BE2C (cell line): ENCODE measurements around the gene ZSCAN25.
"Not testable (repeated sequence)": the region's sequence is repeated elsewhere in the genome, so short reads cannot be mapped to it uniquely, and the experiment has no call there.

Source experiments
- DNase-seq: peaks from one replicate; pipeline ENCODE4 v3.0.0-alpha.2; 2020
- H3K27me3 ChIP-seq: fragments of 250-450 bp; sonication (Bioruptor Pico); 2 replicates; pipeline ENCODE4 v1.5.1; 2020; ENCODE audit warnings: mild to moderate bottlenecking
- H3K36me3 ChIP-seq: fragments of 250-450 bp; sonication (Bioruptor Pico); 2 replicates; pipeline ENCODE4 v1.5.1; 2020; ENCODE audit warnings: mild to moderate bottlenecking
- H3K4me1 ChIP-seq: fragments of 250-450 bp; sonication (Bioruptor Pico); 2 replicates; pipeline ENCODE4 v1.5.1; 2020
- H3K4me3 ChIP-seq: 2 replicates; pipeline ENCODE4 v1.5.1; 2011; ENCODE audit warnings: low read depth, low read length
- H3K9me3 ChIP-seq: fragments of 250-450 bp; sonication (Bioruptor Pico); 2 replicates; pipeline ENCODE4 v1.5.1; 2020
- TF ChIP-seq, protein P1 (sequence below): IDR thresholded peaks from 2 replicates; pipeline ENCODE4 v1.5.1; 2012; ENCODE audit warnings: mild to moderate bottlenecking, low read depth, low read length

Gene ZSCAN25

DNA sequence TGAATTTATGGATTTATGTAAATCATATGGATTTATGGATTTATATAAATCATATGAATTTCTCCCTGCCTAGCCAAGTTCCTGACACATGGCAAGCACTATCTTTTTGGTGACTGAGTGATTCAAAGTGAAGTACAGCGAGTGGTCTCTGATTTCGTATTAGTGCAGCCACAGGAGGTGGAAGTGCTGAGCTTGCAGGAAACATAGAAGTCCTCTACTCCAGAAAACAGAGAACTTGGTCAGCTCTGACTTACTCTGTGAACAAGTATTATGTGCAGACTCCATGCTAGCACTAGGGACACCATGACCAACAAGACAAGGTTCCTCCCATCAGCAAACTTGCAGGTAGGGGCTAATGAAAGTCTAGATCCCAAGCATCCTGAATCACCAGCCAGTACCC is 34.5 kb downstream of the ZSCAN25 start:
- H3K9me3 ChIP-seq, result no peaks in the 10 kb centered on the region
- no peaks in the 10 kb centered on the region for H3K27me3 ChIP-seq
- H3K4me3 ChIP-seq, result no peak overlapping the region
- no peaks in the 10 kb centered on the region for H3K36me3 ChIP-seq
- H3K4me1 ChIP-seq, result no peaks in the 10 kb centered on the region
- TF ChIP-seq, protein P1, sequence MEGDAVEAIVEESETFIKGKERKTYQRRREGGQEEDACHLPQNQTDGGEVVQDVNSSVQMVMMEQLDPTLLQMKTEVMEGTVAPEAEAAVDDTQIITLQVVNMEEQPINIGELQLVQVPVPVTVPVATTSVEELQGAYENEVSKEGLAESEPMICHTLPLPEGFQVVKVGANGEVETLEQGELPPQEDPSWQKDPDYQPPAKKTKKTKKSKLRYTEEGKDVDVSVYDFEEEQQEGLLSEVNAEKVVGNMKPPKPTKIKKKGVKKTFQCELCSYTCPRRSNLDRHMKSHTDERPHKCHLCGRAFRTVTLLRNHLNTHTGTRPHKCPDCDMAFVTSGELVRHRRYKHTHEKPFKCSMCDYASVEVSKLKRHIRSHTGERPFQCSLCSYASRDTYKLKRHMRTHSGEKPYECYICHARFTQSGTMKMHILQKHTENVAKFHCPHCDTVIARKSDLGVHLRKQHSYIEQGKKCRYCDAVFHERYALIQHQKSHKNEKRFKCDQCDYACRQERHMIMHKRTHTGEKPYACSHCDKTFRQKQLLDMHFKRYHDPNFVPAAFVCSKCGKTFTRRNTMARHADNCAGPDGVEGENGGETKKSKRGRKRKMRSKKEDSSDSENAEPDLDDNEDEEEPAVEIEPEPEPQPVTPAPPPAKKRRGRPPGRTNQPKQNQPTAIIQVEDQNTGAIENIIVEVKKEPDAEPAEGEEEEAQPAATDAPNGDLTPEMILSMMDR, result no peak
- DNase-seq, result no peak

DNA sequence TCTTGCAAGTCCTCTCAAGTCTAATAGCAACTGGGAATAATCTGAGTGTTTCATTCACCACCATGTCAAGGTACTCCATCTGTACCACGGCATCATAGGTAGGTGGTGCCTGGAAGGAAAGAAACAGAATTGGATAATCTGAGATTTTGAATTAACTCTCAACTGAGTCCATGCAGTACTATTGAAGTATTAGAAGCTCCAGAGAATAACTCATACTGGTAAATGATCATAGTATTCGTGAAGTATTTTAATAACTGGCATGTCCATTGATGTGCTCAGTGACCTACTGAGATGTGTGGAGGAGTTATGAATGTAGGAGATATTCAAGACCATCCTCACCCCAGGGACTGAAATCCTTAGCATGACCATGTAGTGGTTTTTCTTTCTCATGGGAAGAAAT is 35.9 kb downstream of the ZSCAN25 start:
- H3K36me3 ChIP-seq, result no peaks in the 10 kb centered on the region

DNA sequence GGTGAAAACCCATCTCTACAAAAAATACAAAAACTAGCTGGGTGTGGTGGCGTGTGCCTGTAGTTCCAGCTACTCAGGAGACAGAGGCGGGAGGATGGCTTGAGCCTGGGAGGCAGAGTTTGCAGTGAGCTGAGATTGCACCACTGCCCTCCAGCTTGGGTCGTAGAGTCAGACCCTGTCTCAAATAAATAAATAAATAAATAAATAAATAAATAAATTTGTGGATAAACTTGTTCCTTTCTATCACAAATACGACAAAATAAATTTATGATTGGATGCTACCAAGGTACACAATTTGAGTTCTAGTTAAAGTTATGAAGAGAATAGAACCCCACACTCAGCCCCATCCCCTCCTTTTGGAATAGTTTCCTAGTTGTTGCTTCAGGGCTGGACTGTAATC is 36.5 kb downstream of the ZSCAN25 start:
- not testable (repeated sequence) for H3K36me3 ChIP-seq, H3K27me3 ChIP-seq, H3K4me1 ChIP-seq, DNase-seq, H3K9me3 ChIP-seq, H3K4me3 ChIP-seq

More for the DNA sequence above, 35.9 kb downstream of the ZSCAN25 start:
- H3K4me1 ChIP-seq, result no peaks in the 10 kb centered on the region
- H3K27me3 ChIP-seq, result no peaks in the 10 kb centered on the region
- H3K4me3 ChIP-seq, result no peak overlapping the region
- DNase-seq, result no peak
- no peaks in the 10 kb centered on the region for H3K9me3 ChIP-seq
- TF ChIP-seq, protein P1, result no peak

DNA sequence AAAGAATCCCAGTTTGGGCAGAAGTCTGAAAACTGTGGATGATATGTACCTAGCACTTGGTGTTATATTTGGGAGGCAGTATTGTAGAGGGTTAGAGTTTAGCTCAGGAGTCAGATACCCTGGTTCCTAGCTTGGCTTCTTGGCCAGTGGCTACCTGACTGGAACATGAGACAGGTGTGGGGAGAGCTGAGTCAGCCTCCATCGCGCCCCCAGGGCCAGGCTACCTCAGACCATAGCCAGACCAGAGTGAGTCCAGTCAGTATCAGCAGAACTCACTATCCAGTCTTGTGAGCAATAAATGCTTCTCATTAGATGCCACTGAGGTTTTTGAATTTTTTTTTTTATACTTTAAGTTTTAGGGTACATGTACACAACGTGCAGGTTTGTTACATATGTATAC is 37.0 kb downstream of the ZSCAN25 start:
- Histone ChIP-seq H3K9me3 (no peaks in the 10 kb centered on the region), H3K36me3 (no peaks in the 10 kb centered on the region), H3K27me3 (no peaks in the 10 kb centered on the region), H3K4me3 (no peak overlapping the region), H3K4me1 (no peaks in the 10 kb centered on the region)
- DNase-seq, result no peak
- TF ChIP-seq, protein P1, result no peak

DNA sequence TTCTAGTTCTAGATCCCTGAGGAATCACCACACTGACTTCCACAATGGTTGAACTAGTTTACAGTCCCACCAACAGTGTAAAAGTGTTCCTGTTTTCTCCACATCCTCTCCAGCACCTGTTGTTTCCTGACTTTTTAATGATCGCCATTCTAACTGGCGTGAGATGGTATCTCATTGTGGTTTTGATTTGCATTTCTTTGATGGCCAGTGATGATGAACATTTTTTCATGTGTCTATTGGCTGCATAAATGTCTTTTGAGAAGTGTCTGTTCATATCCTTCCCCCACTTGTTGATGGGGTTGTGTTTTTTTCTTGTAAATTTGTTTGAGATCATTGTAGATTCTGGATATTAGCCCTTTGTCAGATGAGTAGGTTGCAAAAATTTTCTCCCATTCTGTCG is 37.9 kb downstream of the ZSCAN25 start:
- not testable (repeated sequence) for H3K4me3 ChIP-seq, H3K4me1 ChIP-seq, H3K27me3 ChIP-seq, DNase-seq, H3K36me3 ChIP-seq, H3K9me3 ChIP-seq

DNA sequence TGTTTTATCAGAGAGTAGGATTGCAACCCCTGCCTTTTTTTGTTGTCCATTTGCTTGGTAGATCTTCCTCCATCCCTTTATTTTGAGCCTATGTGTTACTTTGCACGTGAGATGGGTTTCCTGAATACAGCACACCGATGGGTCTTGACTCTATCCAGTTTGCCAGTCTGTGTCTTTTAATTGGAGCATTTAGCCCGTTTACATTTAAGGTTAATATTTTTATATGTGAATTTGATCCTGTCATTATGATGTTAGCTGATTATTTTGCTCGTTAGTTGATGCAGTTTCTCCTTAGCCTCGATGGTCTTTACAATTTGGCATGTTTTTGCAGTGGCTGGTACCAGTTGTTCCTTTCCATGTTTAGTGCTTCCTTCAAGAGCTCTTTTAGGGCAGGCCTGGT is 41.1 kb downstream of the ZSCAN25 start:
- not testable (repeated sequence) for DNase-seq, H3K9me3 ChIP-seq, H3K4me1 ChIP-seq, H3K4me3 ChIP-seq, H3K36me3 ChIP-seq, H3K27me3 ChIP-seq

DNA sequence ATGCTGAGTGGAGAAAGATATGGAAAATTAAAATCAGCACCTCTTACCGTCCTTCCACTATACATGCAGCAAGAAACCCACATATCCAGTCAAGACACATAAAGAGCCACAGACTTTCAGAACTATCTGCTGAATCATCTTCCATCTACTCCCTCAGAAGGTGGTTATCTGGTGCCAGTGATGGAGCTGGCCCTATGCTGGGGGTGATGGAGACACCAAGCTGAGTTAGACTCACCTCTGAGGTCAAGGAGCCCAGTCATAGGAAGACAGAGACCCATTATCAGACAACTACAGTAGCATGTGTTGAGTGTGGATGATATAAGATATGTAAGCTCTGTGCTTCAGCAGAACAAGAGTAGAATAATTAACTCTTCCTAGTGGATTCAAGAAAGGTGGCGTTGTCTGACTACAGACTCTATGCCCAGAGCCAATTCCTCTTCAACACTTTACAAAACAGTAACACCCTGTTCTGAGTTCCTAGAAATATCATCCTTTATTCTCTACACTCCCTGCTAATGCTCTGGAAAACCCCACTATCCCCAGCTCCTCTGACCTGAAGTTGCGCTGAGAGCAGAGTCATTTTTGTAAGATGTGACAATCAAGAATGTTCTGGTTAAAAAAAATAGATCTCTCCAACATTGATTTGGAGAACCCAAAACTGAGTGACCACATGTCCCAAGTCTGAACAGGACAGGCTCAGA is 48.7 kb downstream of the ZSCAN25 start:
- TF ChIP-seq, protein P1, result no peak
- H3K36me3 ChIP-seq, result no peaks in the 10 kb centered on the region
- no peak overlapping the region for H3K4me3 ChIP-seq
- no peaks in the 10 kb centered on the region for H3K9me3 ChIP-seq
- H3K27me3 ChIP-seq, result no peaks in the 10 kb centered on the region
- DNase-seq, result no peak
- H3K4me1 ChIP-seq, result no peaks in the 10 kb centered on the region

DNA sequence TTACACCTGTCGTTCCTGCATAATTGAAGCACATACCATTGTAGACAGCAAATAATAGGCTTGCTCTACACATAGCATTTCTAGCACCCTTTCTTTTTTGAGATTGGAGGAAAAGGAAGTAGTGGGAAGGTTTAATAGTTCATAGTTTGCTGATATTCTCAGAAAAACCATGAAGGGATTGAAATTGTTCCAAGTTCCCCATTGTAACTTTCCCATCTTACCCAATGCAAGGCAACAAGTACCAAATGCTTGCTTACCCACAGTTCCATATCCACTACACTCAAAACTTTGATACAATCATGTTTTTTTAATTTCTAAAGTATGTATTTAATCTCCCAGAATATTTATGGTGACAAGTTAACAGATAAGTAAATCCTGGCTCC is 49.3 kb downstream of the ZSCAN25 start:
- no peak for DNase-seq
- no peaks in the 10 kb centered on the region for H3K4me1 ChIP-seq
- H3K4me3 ChIP-seq, result no peak overlapping the region
- H3K9me3 ChIP-seq, result no peaks in the 10 kb centered on the region
- H3K27me3 ChIP-seq, result no peaks in the 10 kb centered on the region
- no peaks in the 10 kb centered on the region for H3K36me3 ChIP-seq
- TF ChIP-seq, protein P1, result no peak
